ENCODE data around the gene WDR46. TPM values are rescaled to one million over a fixed set of nuclear protein-coding genes. Genes with fewer than 3 reads are reported as not detected.

WDR46 gene
- total RNA-seq, 4 donors from 2014 or later: 25.0 to 87.2 (median 55.8) TPM

- H3K4me1 ChIP-seq: peaks cover 26 to 60% (median 51%) of the 10 kb centered on the region in 4 donors
- H3K9me3 ChIP-seq: no peaks in the 10 kb centered on the region
- no peaks in the 10 kb centered on the region for H3K27me3 ChIP-seq
- intact Hi-C loops (cut with DNase I; ENCODE audit: low total_unique reads) (no loop called here), in situ Hi-C loops (cut with MboI; ENCODE audit: low pct_ligation_motif_present in 1 of 4, low pct_unique_long_range_greater_than_20kb in 1 of 4, low sequenced_read_pairs in 3 of 4) (no loop called here)
- peak overlapping the region; percentile 90 to 94 (median 92) for H3K27ac ChIP-seq
- H3K36me3 ChIP-seq: peaks cover 0 to 24% (median 8%) of the 10 kb centered on the region in 4 donors
- peak overlapping the region in 1 of 4 donors; percentile 93 for H3K4me3 ChIP-seq
- TF ChIP-seq EP300 (IDR thresholded peaks at IDR 0.05; ENCODE audit: low read depth): no peak
- no peak for TF ChIP-seq POLR2A (IDR thresholded peaks at IDR 0.05)
- no peak for TF ChIP-seq POLR2AphosphoS5 (IDR thresholded peaks at IDR 0.05)
- TF ChIP-seq CTCF (IDR thresholded peaks at IDR 0.05): no peak
- DNase-seq: no peak
- 72 to 77% methylated on average over 3 to 9 of the region's 9 CpGs for WGBS, 2 donors (ENCODE audit: low coverage in 1 of 2)
These were observed 32.2 kb upstream of the WDR46 start for GRCh38 chr6:33321227-33321626.

GRCh38 chr6:33320315-33321181, 31.5 kb upstream of the WDR46 start:
- intact Hi-C loops (cut with DNase I; ENCODE audit: low total_unique reads): no loop called here
- peaks cover 26 to 61% (median 52%) of the 10 kb centered on the region in 4 donors for H3K4me1 ChIP-seq
- peaks cover 0 to 24% (median 8%) of the 10 kb centered on the region in 4 donors for H3K36me3 ChIP-seq
- in situ Hi-C loops (cut with MboI; ENCODE audit: low pct_ligation_motif_present in 1 of 4, low pct_unique_long_range_greater_than_20kb in 1 of 4, low sequenced_read_pairs in 3 of 4): no loop called here
- no peak for TF ChIP-seq POLR2AphosphoS5 (IDR thresholded peaks at IDR 0.05)
- no peak for TF ChIP-seq EP300 (IDR thresholded peaks at IDR 0.05; ENCODE audit: low read depth)
- no peak for TF ChIP-seq CTCF (IDR thresholded peaks at IDR 0.05)
- TF ChIP-seq POLR2A (IDR thresholded peaks at IDR 0.05): no peak
- H3K27ac ChIP-seq: peak overlapping the region in 3 of 4 donors; percentile 18 to 94 (median 31)
- no peak overlapping the region for H3K4me3 ChIP-seq
- no peaks in the 10 kb centered on the region for H3K27me3 ChIP-seq
- H3K9me3 ChIP-seq: no peaks in the 10 kb centered on the region
- peak; percentile 33 for DNase-seq
- WGBS, 2 donors (ENCODE audit: low coverage in 1 of 2): 90% methylated on average over 32 of the region's 32 CpGs; no CpG with 5 or more reads in 1 of the 2 donors

- no peaks in the 10 kb centered on the region for H3K27me3 ChIP-seq
- in situ Hi-C loops (cut with MboI; ENCODE audit: low pct_ligation_motif_present in 1 of 4, low pct_unique_long_range_greater_than_20kb in 1 of 4, low sequenced_read_pairs in 3 of 4): no loop called here
- H3K27ac ChIP-seq: peak overlapping the region in 3 of 4 donors; percentile 18 to 94 (median 31)
- 80% methylated on average over 3 of the region's 3 CpGs; no CpG with 5 or more reads in 1 of the 2 donors for WGBS, 2 donors (ENCODE audit: low coverage in 1 of 2)
- TF ChIP-seq POLR2A (IDR thresholded peaks at IDR 0.05): no peak
- TF ChIP-seq POLR2AphosphoS5 (IDR thresholded peaks at IDR 0.05): no peak
- TF ChIP-seq CTCF (IDR thresholded peaks at IDR 0.05): no peak
- no peak for TF ChIP-seq EP300 (IDR thresholded peaks at IDR 0.05; ENCODE audit: low read depth)
- no peak overlapping the region for H3K4me3 ChIP-seq
- peaks cover 0 to 24% (median 8%) of the 10 kb centered on the region in 4 donors for H3K36me3 ChIP-seq
- no peaks in the 10 kb centered on the region for H3K9me3 ChIP-seq
- DNase-seq: no peak
- intact Hi-C loops (cut with DNase I; ENCODE audit: low total_unique reads): loop anchor here (10.0 kb wide), 1 partner anchor 95 kb away; the partner anchor contains the start of genes CUTA and PHF1
- H3K4me1 ChIP-seq: peaks cover 31 to 68% (median 58%) of the 10 kb centered on the region in 4 donors
These were observed 30.9 kb upstream of the WDR46 start for GRCh38 chr6:33319939-33320314.

- intact Hi-C loops (cut with DNase I; ENCODE audit: low total_unique reads) (loop anchor here (10.0 kb wide), 1 partner anchor 96 kb away; the partner anchor contains the start of genes CUTA and PHF1), in situ Hi-C loops (cut with MboI; ENCODE audit: low pct_ligation_motif_present in 1 of 4, low pct_unique_long_range_greater_than_20kb in 1 of 4, low sequenced_read_pairs in 3 of 4) (no loop called here)
- 53 to 58% methylated on average over 7 to 8 of the region's 8 CpGs for WGBS, 2 donors (ENCODE audit: low coverage in 1 of 2)
These were observed 29.5 kb upstream of the WDR46 start for GRCh38 chr6:33318426-33319073.

More at GRCh38 chr6:33318426-33319073, 29.5 kb upstream of the WDR46 start:
- TF ChIP-seq EP300 (IDR thresholded peaks at IDR 0.05; ENCODE audit: low read depth) (no peak), CTCF (IDR thresholded peaks at IDR 0.05) (no peak), POLR2A (IDR thresholded peaks at IDR 0.05) (no peak), POLR2AphosphoS5 (IDR thresholded peaks at IDR 0.05) (no peak)
- Histone ChIP-seq H3K4me1 (peaks cover 28 to 66% (median 56%) of the 10 kb centered on the region in 4 donors), H3K36me3 (peaks cover 0 to 24% (median 8%) of the 10 kb centered on the region in 4 donors), H3K9me3 (no peaks in the 10 kb centered on the region), H3K4me3 (peak overlapping the region in 3 of 4 donors; percentile 36 to 61 (median 46)), H3K27ac (peak overlapping the region; percentile 86 to 94 (median 90)), H3K27me3 (no peaks in the 10 kb centered on the region)
- DNase-seq: no peak
